Right lobe of liver (tissue), 6 donors: ENCODE measurements around the gene TFR2. TPM values are rescaled to one million over a fixed set of nuclear protein-coding genes. Genes with fewer than 3 reads are reported as not detected.

Experiments
- ATAC-seq, 4 donors: fragments of 200-7000 bp; cut with Tn5 transposase; one replicate each; pipeline ENCODE4 v1.9.1; 2020; ENCODE audit warnings: mild to moderate bottlenecking in 4 of 4, moderate library complexity in 4 of 4
- DNase-seq, 3 donors: peaks; one replicate each; pipeline ENCODE4 v3.0.0-alpha.2; 2020
- H3K27ac ChIP-seq, 3 donors: fragments of 200-600 bp; one replicate each; pipeline ENCODE4 v1.8.0; 2022
- H3K27me3 ChIP-seq, 2 donors: fragments of 200-600 bp; one replicate each; pipeline ENCODE4 v1.8.0; 2022
- H3K36me3 ChIP-seq, 4 donors: fragments of 200-600 bp; sonication (generic) in 1 of 4; one replicate each; pipeline versions ENCODE4 v1.5.1 to v1.8.0; 2017 to 2022; ENCODE audit warnings: control low read depth in 1 of 4
- H3K4me1 ChIP-seq, 4 donors: fragments of 200-600 bp; sonication (generic) in 1 of 4; one replicate each; pipeline versions ENCODE4 v1.5.1 to v1.8.0; 2017 to 2022; ENCODE audit warnings: control low read depth in 1 of 4
- H3K4me3 ChIP-seq, 3 donors: fragments of 200-600 bp; one replicate each; pipeline ENCODE4 v1.8.0; 2022
- H3K9me3 ChIP-seq, 4 donors: fragments of 200-600 bp; sonication (generic) in 1 of 4; one replicate each; pipeline versions ENCODE4 v1.5.1 to v1.8.0; 2017 to 2022; ENCODE audit warnings: control low read depth in 1 of 4
- CTCF ChIP-seq, 4 donors: fragments of 200-600 bp in 3 of 4; fragments of 450-650 bp in 1 of 4; IDR thresholded peaks; one replicate each; pipeline versions ENCODE4 v1.5.1 to v1.8.0; 2016 to 2022; ENCODE audit warnings: antibody characterized with exemption in 4 of 4, mild to moderate bottlenecking in 2 of 4
- POLR2A ChIP-seq: fragments of 450-650 bp; IDR thresholded peaks from one replicate; pipeline ENCODE4 v1.6.1; 2017; ENCODE audit warnings: antibody characterized with exemption, mild to moderate bottlenecking
- WGBS: methylation state at CpG from one replicate; pipeline ENCODE4 v1.1.6; 2018; ENCODE audit warnings: low coverage, low lambda C conversion rate; ENCODE audit not compliant: insufficient coverage; ENCODE audit errors: missing lambda C conversion rate; 5-methylcytosine and 5-hydroxymethylcytosine counted together
- intact Hi-C, 2 donors: fragments of 100-400 bp; cut with DNase I; formaldehyde crosslinking; loops; one replicate each; pipeline versions ENCODE4 v1.11.2 to v1.14.1; 2022
- total RNA-seq, 6 experiments: library from RNA; depleted of rRNA in 2 of 6; stranded (reverse); fragments of >200 nt in 2 of 6; fragmentation: NEBNext Ultra II Directional in 3 of 6; extraction: Animal tissue kit (Norgen Biotek cat#: 25700) in 3 of 6; gene quantifications; one replicate each; pipeline versions ENCODE4 v1.1.0 to v1.2.4, GENCODE V29; 2016 to 2023
- donor health status: DM: no; HTN: yes; CAD: no.
- donor health status: DM: no; HTN: no; CAD: no.
- donor health status: DM: no; HTN: no; CAD: no.
- donor health status: DM: no; HTN: yes; CAD: no.
- donor health status: DM: no; HTN: yes; CAD: no.

Gene TFR2
- total RNA-seq, 6 experiments from 2014 or later = 413 to 669 (median 501) TPM

GRCh38 chr7:100684534-100685042 lies 43.2 kb upstream of the TFR2 start:
- Histone ChIP-seq H3K9me3 (no peaks in the 10 kb centered on the region), H3K27ac (no peak overlapping the region), H3K4me3 (no peak overlapping the region), H3K27me3 (no peaks in the 10 kb centered on the region), H3K4me1 (peaks cover 0 to 5% (median 0%) of the 10 kb centered on the region in 4 donors), H3K36me3 (peaks cover 0 to 77% (median 32%) of the 10 kb centered on the region in 4 donors)
- DNase-seq (no peak), ATAC-seq (no peak)
- intact Hi-C loops = loop anchor here (10.0 kb wide), 3 partner anchors 50 to 210 kb away; partner anchors contain the start of gene TSC22D4 (in 2 of the 2)
- TF ChIP-seq CTCF (IDR thresholded peaks at IDR 0.05) (no peak), POLR2A (no peak)
- WGBS = no CpG with 5 or more reads among the region's 16 CpGs

GRCh38 chr7:100683659-100684533 lies 42.5 kb upstream of the TFR2 start:
- no peak overlapping the region for H3K27ac ChIP-seq
- H3K9me3 ChIP-seq = no peaks in the 10 kb centered on the region
- TF ChIP-seq CTCF (IDR thresholded peaks at IDR 0.05) (no peak), POLR2A (no peak)
- DNase-seq = peak in 1 of 3 donors; percentile 52
- H3K27me3 ChIP-seq = no peaks in the 10 kb centered on the region
- H3K4me3 ChIP-seq = no peak overlapping the region
- ATAC-seq = no peak
- intact Hi-C loops = loop anchor here (10.0 kb wide), 3 partner anchors 49 to 209 kb away; partner anchors contain the start of gene TSC22D4 (in 2 of the 2)
- H3K36me3 ChIP-seq = peaks cover 0 to 78% (median 32%) of the 10 kb centered on the region in 4 donors
- 80% methylated on average over 1 of the region's 37 CpGs for WGBS
- H3K4me1 ChIP-seq = peaks cover 0 to 5% (median 0%) of the 10 kb centered on the region in 4 donors

- no peak overlapping the region for H3K27ac ChIP-seq
- no peak overlapping the region for H3K4me3 ChIP-seq
- intact Hi-C loops = loop anchor here (10.0 kb wide), 3 partner anchors 48 to 208 kb away; partner anchors contain the start of gene TSC22D4 (in 2 of the 2)
- WGBS = 94% methylated on average over 11 of the region's 28 CpGs
- H3K36me3 ChIP-seq = peaks cover 6 to 81% (median 34%) of the 10 kb centered on the region in 4 donors
- no peak for TF ChIP-seq POLR2A
- ATAC-seq = no peak
- no peaks in the 10 kb centered on the region for H3K27me3 ChIP-seq
- DNase-seq = peak in 1 of 3 donors; percentile 53
- H3K9me3 ChIP-seq = no peaks in the 10 kb centered on the region
- H3K4me1 ChIP-seq = peaks cover 0 to 5% (median 0%) of the 10 kb centered on the region in 4 donors
Measured at GRCh38 chr7:100682991-100683658, 41.8 kb upstream of the TFR2 start.

- H3K4me1 ChIP-seq = peaks cover 0 to 5% (median 0%) of the 10 kb centered on the region in 4 donors
- ATAC-seq (no peak), DNase-seq (peak in 1 of 3 donors; percentile 48)
- no peak overlapping the region for H3K4me3 ChIP-seq
- 60% methylated on average over 1 of the region's 25 CpGs for WGBS
- peaks cover 6 to 82% (median 36%) of the 10 kb centered on the region in 4 donors for H3K36me3 ChIP-seq
- TF ChIP-seq CTCF (IDR thresholded peaks at IDR 0.05) (no peak), POLR2A (no peak)
- H3K9me3 ChIP-seq = no peaks in the 10 kb centered on the region
- no peak overlapping the region for H3K27ac ChIP-seq
- H3K27me3 ChIP-seq = no peaks in the 10 kb centered on the region
- intact Hi-C loops = loop anchor here (10.0 kb wide), 3 partner anchors 47 to 207 kb away; partner anchors contain the start of gene TSC22D4 (in 2 of the 2)
Measured at GRCh38 chr7:100682228-100682741, 40.9 kb upstream of the TFR2 start.
